Activated CD4-positive, alpha-beta T cell treated with anti-CD3 and anti-CD28 coated beads, Interleukin-2, amount 50 U/mL, for 4 hours (primary cell): ENCODE data around the gene CRP.
"Not testable (repeated sequence)": the region's sequence is repeated elsewhere in the genome, so short reads cannot be mapped to it uniquely, and the experiment has no call there.

ENCODE experiments used
- DNase-seq, 2 experiments: peaks; one replicate each; pipeline ENCODE4 v3.0.0-alpha.2; 2020

The CRP gene

DNA sequence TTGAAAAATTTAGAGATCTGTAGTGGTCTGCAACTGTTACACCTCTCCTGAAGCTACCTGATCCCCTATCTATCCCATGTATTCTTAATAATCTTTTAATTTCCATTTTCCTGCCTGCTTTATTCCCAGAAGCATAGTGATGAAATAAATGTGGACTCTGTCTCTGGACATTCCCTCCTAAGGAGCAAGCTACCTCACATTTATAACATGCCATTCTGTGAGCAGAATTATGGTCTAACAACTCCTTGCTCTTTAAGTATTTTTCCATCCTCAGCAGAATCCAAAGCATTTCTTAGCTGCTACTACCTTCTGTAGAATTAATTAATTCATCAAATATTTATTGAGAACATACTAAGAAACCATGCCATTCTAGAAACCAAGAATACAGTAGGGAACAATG is 15.1 kb downstream of the CRP start:
- no peak for DNase-seq

- no peak for DNase-seq
Measured at GRCh38 chr1:159687511-159687910, 26.9 kb downstream of the CRP start.

- no peak for DNase-seq
Measured at GRCh38 chr1:159686599-159687299, 27.6 kb downstream of the CRP start.

GRCh38 chr1:159678939-159679338 is 35.5 kb downstream of the CRP start:
- no peak for DNase-seq

- DNase-seq, result no peak
Measured at GRCh38 chr1:159675046-159675445, 39.3 kb downstream of the CRP start.

- DNase-seq, result not testable (repeated sequence)
Measured at GRCh38 chr1:159672390-159672789, 42.0 kb downstream of the CRP start.

DNA sequence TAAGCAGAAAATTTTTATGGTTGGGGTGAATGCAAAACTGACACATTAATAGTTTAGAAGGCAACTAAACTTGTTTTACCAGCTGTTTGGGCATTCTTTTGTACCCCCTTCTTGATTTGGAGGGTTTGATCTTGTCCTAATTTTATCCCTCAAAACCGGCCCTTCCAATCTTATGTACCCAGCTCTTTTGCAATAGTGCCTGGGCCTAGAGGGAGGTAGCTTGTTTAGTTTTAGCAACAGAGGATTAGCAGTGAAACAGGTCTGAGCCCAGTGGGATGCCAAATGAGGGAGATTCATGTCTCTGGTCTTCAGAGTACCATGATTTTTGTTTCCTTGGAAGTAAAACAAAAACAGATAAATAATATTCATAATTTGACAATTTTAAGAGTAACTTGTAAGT is 45.1 kb downstream of the CRP start:
- no peak for DNase-seq

DNA sequence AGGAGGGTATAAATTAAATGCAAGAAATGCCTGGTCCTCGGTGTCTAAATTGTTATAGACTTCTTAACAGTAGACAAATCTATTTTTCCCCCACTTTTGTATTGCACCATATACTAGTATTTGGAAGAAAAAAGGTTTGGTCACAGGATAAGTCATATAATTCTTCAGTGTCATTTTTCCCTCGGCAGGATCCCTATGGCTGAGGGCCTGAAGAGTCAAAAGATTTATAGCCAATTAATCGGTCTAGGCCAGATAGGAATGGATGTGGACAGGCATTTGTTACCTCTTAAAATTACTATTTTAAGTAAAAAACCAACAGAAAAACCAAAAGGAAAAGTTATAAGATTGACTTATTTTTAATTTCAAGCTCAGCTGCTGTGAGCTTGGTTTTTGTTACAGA is 45.6 kb downstream of the CRP start:
- no peak for DNase-seq

GRCh38 chr1:159664247-159664646 is 50.1 kb downstream of the CRP start:
- no peak for DNase-seq

DNA sequence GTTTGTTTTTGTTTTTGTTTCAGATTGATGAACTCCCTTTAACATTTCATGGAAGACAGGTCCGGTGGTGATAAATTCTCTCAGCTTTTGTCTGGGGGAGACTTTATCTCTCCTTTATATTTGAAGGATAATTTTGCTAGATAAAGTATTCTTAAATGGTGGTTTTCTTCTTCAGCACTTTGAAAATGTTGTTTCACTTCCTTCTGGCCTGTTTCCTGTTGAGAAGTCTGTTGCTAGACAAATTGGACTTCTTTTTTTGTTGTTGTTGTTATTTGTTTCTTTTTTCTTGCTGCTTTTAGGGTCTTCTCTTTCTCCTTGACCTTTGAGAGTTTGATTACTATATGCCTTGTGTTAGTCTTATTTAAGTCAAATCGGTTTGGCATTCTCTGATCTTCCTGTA is 50.8 kb downstream of the CRP start:
- no peak for DNase-seq
